GM12878 (cell line): ENCODE measurements around the gene ZFAND2A. TPM values are rescaled to one million over a fixed set of nuclear protein-coding genes. Genes with fewer than 3 reads are reported as not detected.
A peak's percentile ranks its signal among the peaks of the same experiment; 100 is the strongest.

Source experiments
- ATAC-seq: fragments of 200-7000 bp; cut with Tn5 transposase; 3 replicates; pipeline ENCODE4 v1.9.1; 2020; ENCODE audit warnings: mild to moderate bottlenecking, moderate library complexity
- BruUV-seq: library from RNA; stranded (reverse); fragments of 400-500 nt; replicated peaks from 2 replicates; lab custom pipeline; 2021; lab: Mats Ljungman, UMichigan
- CTCF ChIA-PET: fragments of 300-600 bp; sonication (Branson Sonifier 250); formaldehyde crosslinking; extraction: SDS; loops from one replicate; lab custom pipeline; 2021; ENCODE audit warnings: inconsistent platforms; lab: Yijun Ruan, JAX
- POLR2A ChIA-PET: fragments of 350-600 bp; formaldehyde crosslinking; extraction: SDS; loops from one replicate; lab custom pipeline; 2021; ENCODE audit warnings: inconsistent platforms; lab: Charles Lee
- RAD21 ChIA-PET: fragments of 300-600 bp; sonication (Branson Sonifier 250); formaldehyde crosslinking; loops from one replicate; lab custom pipeline; 2023; ENCODE audit warnings: antibody characterized with exemption; ENCODE audit not compliant: unreplicated experiment; lab: Charles Lee
- SMC1A ChIA-PET: fragments of 300-600 bp; sonication (Branson Sonifier 250); formaldehyde crosslinking; loops from one replicate; lab custom pipeline; 2023; ENCODE audit not compliant: unreplicated experiment, uncharacterized antibody; lab: Charles Lee
- DNase-seq: peaks from one replicate; pipeline ENCODE4 v3.0.0-alpha.2; 2011; ENCODE audit warnings: low read depth, low spot score
- FAIRE-seq: peaks from 3 replicates; lab custom pipeline; 2011; peaks lifted over from hg19 to GRCh38; lab: Jason Lieb, UNC
- H2AFZ ChIP-seq: 2 replicates; pipeline ENCODE4 v1.6.0; 2011; ENCODE audit warnings: low read depth, low read length, control low read depth; ENCODE audit not compliant: control insufficient read depth
- H3K27ac ChIP-seq: 2 replicates; pipeline ENCODE4 v1.5.1; 2011; ENCODE audit warnings: control low read depth; ENCODE audit not compliant: control insufficient read depth, insufficient read depth
- H3K27me3 ChIP-seq, 2 experiments: replicated peaks in 1 of 2; 2 replicates each; pipeline versions ENCODE4 v1.6.0 to v1.6.1; 2011; ENCODE audit warnings: low read length in 1 of 2; ENCODE audit not compliant: control insufficient read depth in 2 of 2, insufficient read depth in 2 of 2
- H3K36me3 ChIP-seq, 2 experiments: 2 replicates each; pipeline ENCODE4 v1.5.1; 2011; ENCODE audit warnings: low read length in 1 of 2; ENCODE audit not compliant: control insufficient read depth in 2 of 2, insufficient read depth in 2 of 2
- H3K4me1 ChIP-seq: 2 replicates; pipeline ENCODE4 v1.6.1; 2011; ENCODE audit warnings: mild to moderate bottlenecking, low read length, moderate library complexity, mixed read lengths; ENCODE audit not compliant: control insufficient read depth, insufficient read depth
- H3K4me2 ChIP-seq: 2 replicates; pipeline ENCODE4 v1.6.0; 2011; ENCODE audit warnings: control low read depth; ENCODE audit not compliant: control insufficient read depth, insufficient read depth
- H3K4me3 ChIP-seq: fragments of 200-600 bp; sonication (generic); 2 replicates; pipeline ENCODE4 v1.5.1; 2016
- H3K79me2 ChIP-seq: 2 replicates; pipeline ENCODE4 v1.6.0; 2011; ENCODE audit warnings: low read length; ENCODE audit not compliant: control insufficient read depth, insufficient read depth
- H3K9ac ChIP-seq: 2 replicates; pipeline ENCODE4 v1.8.0; 2011; ENCODE audit warnings: low read length, control low read depth, mixed read lengths; ENCODE audit not compliant: control insufficient read depth, insufficient read depth
- H3K9me3 ChIP-seq: replicated peaks from 3 replicates; pipeline ENCODE4 v1.5.1; 2011; ENCODE audit warnings: mild to moderate bottlenecking, low read length; ENCODE audit not compliant: control insufficient read depth, insufficient read depth
- H4K20me1 ChIP-seq: 2 replicates; pipeline ENCODE4 v1.6.0; 2011; ENCODE audit not compliant: control insufficient read depth, insufficient read depth
- CHD1 ChIP-seq: IDR thresholded peaks from 2 replicates; pipeline ENCODE4 v1.6.1; 2012; ENCODE audit warnings: low read depth, low read length, improper control_type of control experiment
- RUNX3 ChIP-seq: IDR thresholded peaks from 2 replicates; pipeline ENCODE4 v1.6.1; 2012; ENCODE audit warnings: low read length, inconsistent platforms
- ZBTB4 ChIP-seq: fragments of 450-650 bp; formaldehyde crosslinking; IDR thresholded peaks from 2 replicates; pipeline ENCODE4 v1.4.0; 2022; ENCODE audit warnings: mild to moderate bottlenecking, moderate library complexity
- ZZZ3 ChIP-seq: IDR thresholded peaks from 2 replicates; pipeline ENCODE4 v1.6.1; 2011; ENCODE audit warnings: low read depth; ENCODE audit not compliant: control insufficient read depth, insufficient read length
- WGBS: methylation state at CpG from one replicate; pipeline ENCODE4 v1.1.6; 2016; ENCODE audit warnings: low lambda C conversion rate; ENCODE audit not compliant: insufficient replicate concordance, insufficient coverage; ENCODE audit errors: missing lambda C conversion rate; 5-methylcytosine and 5-hydroxymethylcytosine counted together
- in situ Hi-C: fragments of 300-500 bp; cut with MboI; formaldehyde crosslinking; loops from 9 replicates; pipeline ENCODE4 v1.14.3; 2018; ENCODE audit warnings: mixed read lengths
- intact Hi-C: fragments of 100-400 bp; cut with micrococcal nuclease; formaldehyde crosslinking; loops from one replicate; pipeline ENCODE4 v1.14.2; 2022; ENCODE audit not compliant: unreplicated experiment
- polyA plus RNA-seq, 11 experiments: library from polyadenylated mRNA; depleted of rRNA in 4 of 11; unstranded in 6 of 11; stranded (reverse) in 5 of 11; fragments of >200 nt; fragmentation: Nextera tagmentation in 4 of 11; fragmentation: Illumina TruSeq in 1 of 11; extraction: Ambion mirVana in 4 of 11; extraction: Trizol in 1 of 11; gene quantifications; 1 replicate in 1 of 11; 2 replicates in 10 of 11; pipeline versions ENCODE4 v1.2.1 to v1.2.3, GENCODE V29; 2011 to 2016; ENCODE audit warnings: inconsistent platforms in 2 of 11, missing spikeins in 2 of 11, low read depth in 1 of 11
- total RNA-seq, 4 experiments: library from RNA; depleted of rRNA in 3 of 4; stranded (reverse); fragments of >200 nt in 3 of 4; fragmentation: Illumina TruSeq in 1 of 4; extraction: Trizol in 1 of 4; gene quantifications; 2 replicates each; pipeline versions ENCODE4 v1.2.1 to v1.2.3, GENCODE V29; 2013 to 2021

The ZFAND2A gene
- total and polyA plus RNA-seq, 10 of the 15 experiments (the other 5 are each of a cell fraction or from before 2014, with no cell fraction given), result 14.8 to 39.9 (median 20.8) TPM

GRCh38 chr7:1122832-1123501 is 37.0 kb downstream of the ZFAND2A start:
- POLR2A ChIA-PET, result interaction anchor here (1.2 kb wide), 1 partner anchor 14 kb away, joined by 3 read pairs; no protein-coding TSS in a partner anchor
- SMC1A ChIA-PET, result no interaction called here
- Histone ChIP-seq H3K27me3 (no peaks in the 10 kb centered on the region), H3K36me3 (peaks cover 7 to 9% of the 10 kb centered on the region in 2 experiments), H3K4me2 (no peak overlapping the region), H3K9me3 (no peaks in the 10 kb centered on the region), H3K4me3 (no peak overlapping the region), H3K9ac (no peak overlapping the region)
- WGBS, result 87% methylated on average over 31 of the region's 31 CpGs
- intact Hi-C loops, result no loop called here
- RAD21 ChIA-PET, result no interaction called here
- no peak for DNase-seq
- in situ Hi-C loops, result no loop called here
- TF ChIP-seq ZZZ3, result no peak
- TF ChIP-seq ZBTB4, result no peak
- TF ChIP-seq CHD1, result no peak
- TF ChIP-seq RUNX3, result no peak
- TF ChIP-seq, all 136 proteins: peak for 0
- BruUV-seq, result no TSS peak
- H3K4me1 ChIP-seq, result 0 out of 2 replicates have a peak, but pooled peaks cover 3% of the 10 kb centered on the region
- FAIRE-seq (no peak), ATAC-seq (peak; percentile 34; the same call in 2 of the 3 replicates)
- H3K27ac ChIP-seq, result no peak overlapping the region
- no peaks in the 10 kb centered on the region for H4K20me1 ChIP-seq
- CTCF ChIA-PET, result interaction anchor here (0.7 to 1.6 kb wide), 2 partner anchors 13 to 21 kb away, joined by 4 to 5 read pairs; no protein-coding TSS in a partner anchor
- no peaks in the 10 kb centered on the region for H3K79me2 ChIP-seq
- no peak overlapping the region for H2AFZ ChIP-seq
